Stimulated activated effector memory CD8-positive, alpha-beta T cell treated with anti-CD3 and anti-CD28 coated beads, Interleukin-12 subunit alpha, Interleukin-12 subunit beta, amount 100 ng/mL, for 72 hours (primary cell): ENCODE measurements around the gene MYL7.

ENCODE experiments used
- ATAC-seq: fragments of 150-1000 bp; cut with Tn5 transposase; 2 replicates; pipeline ENCODE4 v1.10.0; 2021
- DNase-seq, 2 donors: peaks; one replicate each; pipeline ENCODE4 v3.0.0; 2021 to 2022; ENCODE audit warnings: low spot score in 2 of 2
- H3K27ac Mint-ChIP-seq: one replicate; pipeline ENCODE4 v1.8.0; 2022; ENCODE audit warnings: mild to moderate bottlenecking, mixed read lengths
- H3K36me3 Mint-ChIP-seq: one replicate; pipeline ENCODE4 v1.8.0; 2022; ENCODE audit warnings: mild to moderate bottlenecking, mixed read lengths
- H3K4me1 Mint-ChIP-seq: one replicate; pipeline ENCODE4 v1.8.0; 2022; ENCODE audit warnings: mixed read lengths
- H3K4me3 Mint-ChIP-seq: one replicate; pipeline ENCODE4 v1.8.0; 2022; ENCODE audit warnings: mild to moderate bottlenecking, mixed read lengths
- H3K9me3 Mint-ChIP-seq: one replicate; pipeline ENCODE4 v1.8.0; 2022; ENCODE audit warnings: mixed read lengths

Gene MYL7

DNA sequence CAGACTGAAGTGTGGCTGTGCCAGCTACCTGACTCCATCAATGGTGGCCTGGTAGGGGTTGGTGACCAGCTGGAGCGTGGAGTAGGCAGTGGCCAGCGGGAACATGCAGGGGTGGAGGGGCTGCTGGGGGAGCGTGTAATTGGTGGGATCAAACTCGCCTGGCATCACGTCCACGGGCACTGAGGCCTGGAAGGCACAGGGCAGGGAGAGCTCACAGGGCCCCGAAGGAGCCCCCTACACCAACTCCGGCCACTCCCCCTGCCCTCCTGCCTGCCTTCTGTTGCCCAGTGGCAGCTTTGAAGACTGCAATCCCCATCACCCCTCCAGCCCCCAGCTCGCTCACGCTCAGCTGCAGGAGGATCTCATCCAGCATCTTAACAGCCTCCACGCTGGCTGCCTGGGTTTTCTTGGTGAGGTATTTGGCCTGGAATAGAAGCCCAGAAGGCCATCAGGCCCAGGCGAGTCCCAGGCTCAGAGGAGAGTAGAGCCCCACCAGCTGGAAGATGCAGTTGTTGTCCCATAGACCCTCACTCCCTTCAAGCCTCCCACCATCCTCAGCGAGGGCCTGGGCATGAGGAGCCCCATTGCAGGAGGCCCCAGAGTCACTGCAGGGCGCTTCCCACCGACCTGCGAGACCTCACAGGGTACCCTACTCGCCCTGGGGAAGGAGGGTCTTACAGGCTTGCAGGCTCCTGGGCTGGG is 24.9 kb downstream of the MYL7 start:
- H3K4me1 Mint-ChIP-seq: peaks cover 16% of the 10 kb centered on the region
- H3K36me3 Mint-ChIP-seq: peaks cover 42% of the 10 kb centered on the region

GRCh38 chr7:44114586-44115310 is 26.4 kb downstream of the MYL7 start:
- Mint-ChIP-seq H3K4me1 (peaks cover 3% of the 10 kb centered on the region), H3K4me3 (no peak overlapping the region), H3K9me3 (no peaks in the 10 kb centered on the region), H3K36me3 (peaks cover 27% of the 10 kb centered on the region), H3K27ac (no peak overlapping the region)
- ATAC-seq (no peak), DNase-seq (no peak)

More for the DNA sequence above, 24.9 kb downstream of the MYL7 start:
- no peak for DNase-seq
- H3K9me3 Mint-ChIP-seq: no peaks in the 10 kb centered on the region
- H3K27ac Mint-ChIP-seq: no peak overlapping the region
- no peak for ATAC-seq
- H3K4me3 Mint-ChIP-seq: no peak overlapping the region

DNA sequence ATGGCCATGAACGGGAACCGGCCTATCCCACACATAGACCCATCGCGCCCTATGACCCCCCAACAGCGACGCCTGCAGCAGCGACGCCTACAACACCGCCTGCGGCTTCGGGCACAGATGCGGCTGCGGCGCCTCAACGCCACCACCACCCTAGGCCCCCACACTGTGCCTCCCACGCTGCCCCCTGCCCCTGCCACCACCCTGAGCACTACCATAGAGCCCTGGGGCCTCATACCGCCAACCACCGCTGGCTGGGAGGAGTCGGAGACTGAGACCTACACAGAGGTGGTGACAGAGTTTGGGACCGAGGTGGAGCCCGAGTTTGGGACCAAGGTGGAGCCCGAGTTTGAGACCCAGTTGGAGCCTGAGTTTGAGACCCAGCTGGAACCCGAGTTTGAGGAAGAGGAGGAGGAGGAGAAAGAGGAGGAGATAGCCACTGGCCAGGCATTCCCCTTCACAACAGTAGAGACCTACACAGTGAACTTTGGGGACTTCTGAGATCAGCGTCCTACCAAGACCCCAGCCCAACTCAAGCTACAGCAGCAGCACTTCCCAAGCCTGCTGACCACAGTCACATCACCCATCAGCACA is 27.3 kb downstream of the MYL7 start:
- peaks cover 18% of the 10 kb centered on the region for H3K36me3 Mint-ChIP-seq
- DNase-seq (no peak), ATAC-seq (no peak)
- no peak overlapping the region for H3K4me3 Mint-ChIP-seq
- H3K9me3 Mint-ChIP-seq: no peaks in the 10 kb centered on the region
- H3K27ac Mint-ChIP-seq: no peak overlapping the region
- H3K4me1 Mint-ChIP-seq: no peaks in the 10 kb centered on the region

- Mint-ChIP-seq H3K36me3 (peaks cover 16% of the 10 kb centered on the region), H3K4me3 (no peak overlapping the region), H3K27ac (no peak overlapping the region), H3K4me1 (no peaks in the 10 kb centered on the region), H3K9me3 (no peaks in the 10 kb centered on the region)
- ATAC-seq: no peak
- DNase-seq: no peak
Measured at GRCh38 chr7:44112997-44113763, 28.0 kb downstream of the MYL7 start.

DNA sequence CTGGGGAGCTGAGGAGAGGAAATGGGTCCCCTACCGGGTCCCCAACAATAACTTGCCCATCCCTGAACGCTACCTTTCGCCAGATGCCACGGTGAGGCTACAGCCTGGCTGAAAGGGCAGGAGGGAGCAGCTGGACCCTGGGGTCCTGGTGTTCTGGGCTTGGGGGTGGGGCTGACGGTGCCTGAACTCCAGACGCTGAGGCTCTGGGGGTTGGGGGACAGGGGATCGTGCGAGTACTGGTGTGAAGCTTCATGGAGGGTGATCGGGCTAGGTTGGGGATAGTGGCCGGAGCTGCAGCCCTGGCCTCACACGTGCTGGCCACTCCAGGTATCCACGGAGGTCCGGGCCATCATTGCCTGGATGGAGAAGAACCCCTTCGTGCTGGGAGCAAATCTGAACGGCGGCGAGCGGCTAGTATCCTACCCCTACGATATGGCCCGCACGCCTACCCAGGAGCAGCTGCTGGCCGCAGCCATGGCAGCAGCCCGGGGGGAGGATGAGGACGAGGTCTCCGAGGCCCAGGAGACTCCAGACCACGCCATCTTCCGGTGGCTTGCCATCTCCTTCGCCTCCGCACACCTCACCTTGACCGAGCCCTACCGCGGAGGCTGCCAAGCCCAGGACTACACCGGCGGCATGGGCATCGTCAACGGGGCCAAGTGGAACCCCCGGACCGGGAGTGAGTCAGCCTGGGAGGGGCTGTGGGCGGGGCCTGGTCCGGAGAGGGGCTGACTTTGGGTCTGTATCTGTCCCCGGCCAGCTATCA is 28.7 kb downstream of the MYL7 start:
- Mint-ChIP-seq H3K4me1 (no peaks in the 10 kb centered on the region), H3K36me3 (peaks cover 11% of the 10 kb centered on the region), H3K4me3 (no peak overlapping the region), H3K9me3 (no peaks in the 10 kb centered on the region), H3K27ac (no peak overlapping the region)
- DNase-seq: no peak
- no peak for ATAC-seq

GRCh38 chr7:44111761-44112160 is 29.4 kb downstream of the MYL7 start:
- ATAC-seq (no peak), DNase-seq (no peak)
- Mint-ChIP-seq H3K36me3 (peaks cover 7% of the 10 kb centered on the region), H3K27ac (no peak overlapping the region), H3K4me3 (no peak overlapping the region), H3K4me1 (no peaks in the 10 kb centered on the region), H3K9me3 (no peaks in the 10 kb centered on the region)

DNA sequence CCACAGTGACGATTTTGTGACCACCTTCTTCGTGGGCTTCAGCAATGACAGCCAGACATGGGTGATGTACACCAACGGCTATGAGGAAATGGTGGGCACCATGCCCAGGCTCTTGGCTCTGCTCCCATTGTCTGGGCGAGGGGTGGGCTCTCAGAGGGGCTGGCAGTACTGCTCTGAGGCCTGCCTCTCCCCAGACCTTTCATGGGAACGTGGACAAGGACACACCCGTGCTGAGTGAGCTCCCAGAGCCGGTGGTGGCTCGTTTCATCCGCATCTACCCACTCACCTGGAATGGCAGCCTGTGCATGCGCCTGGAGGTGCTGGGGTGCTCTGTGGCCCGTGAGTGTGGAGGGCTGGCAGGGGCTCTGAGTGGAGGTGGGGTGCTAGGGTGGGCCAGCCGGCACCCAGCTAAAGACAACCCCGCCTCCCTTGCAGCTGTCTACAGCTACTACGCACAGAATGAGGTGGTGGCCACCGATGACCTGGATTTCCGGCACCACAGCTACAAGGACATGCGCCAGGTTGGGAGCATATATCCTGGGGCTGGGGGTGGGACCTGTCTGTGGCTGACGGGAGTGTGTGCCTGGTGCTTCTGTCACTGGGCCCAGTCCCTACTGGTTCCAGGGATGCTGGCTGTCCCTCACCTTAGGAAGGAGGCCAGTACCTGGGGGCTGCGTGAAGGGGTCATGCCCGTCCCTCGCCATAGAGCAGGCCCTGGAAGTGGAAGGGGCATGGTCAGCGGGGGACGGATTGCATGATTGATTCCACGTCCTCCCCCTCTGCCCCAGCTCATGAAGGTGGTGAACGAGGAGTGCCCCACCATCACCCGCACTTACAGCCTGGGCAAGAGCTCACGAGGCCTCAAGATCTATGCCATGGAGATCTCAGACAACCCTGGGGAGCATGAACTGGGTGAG is 30.2 kb downstream of the MYL7 start:
- Mint-ChIP-seq H3K27ac (no peak overlapping the region), H3K4me3 (no peak overlapping the region), H3K9me3 (no peaks in the 10 kb centered on the region), H3K36me3 (peaks cover 7% of the 10 kb centered on the region), H3K4me1 (peaks cover 2% of the 10 kb centered on the region)
- DNase-seq (no peak), ATAC-seq (no peak)

DNA sequence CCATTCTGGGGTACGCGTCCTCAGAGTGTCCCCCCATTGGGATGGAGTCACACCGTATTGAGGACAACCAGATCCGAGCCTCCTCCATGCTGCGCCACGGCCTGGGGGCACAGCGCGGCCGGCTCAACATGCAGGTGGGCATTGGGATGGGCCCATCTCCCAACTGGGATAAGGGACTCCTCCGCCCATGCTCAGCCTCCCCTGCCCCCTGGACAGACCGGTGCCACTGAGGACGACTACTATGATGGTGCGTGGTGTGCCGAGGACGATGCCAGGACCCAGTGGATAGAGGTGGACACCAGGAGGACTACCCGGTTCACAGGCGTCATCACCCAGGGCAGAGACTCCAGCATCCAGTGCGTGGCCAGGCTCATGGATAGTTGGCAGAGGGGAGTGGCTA is 31.1 kb downstream of the MYL7 start:
- no peaks in the 10 kb centered on the region for H3K9me3 Mint-ChIP-seq
- no peak for ATAC-seq
- no peak overlapping the region for H3K27ac Mint-ChIP-seq
- DNase-seq: no peak
- peaks cover 12% of the 10 kb centered on the region for H3K4me1 Mint-ChIP-seq
- H3K36me3 Mint-ChIP-seq: peaks cover 7% of the 10 kb centered on the region
- no peak overlapping the region for H3K4me3 Mint-ChIP-seq

DNA sequence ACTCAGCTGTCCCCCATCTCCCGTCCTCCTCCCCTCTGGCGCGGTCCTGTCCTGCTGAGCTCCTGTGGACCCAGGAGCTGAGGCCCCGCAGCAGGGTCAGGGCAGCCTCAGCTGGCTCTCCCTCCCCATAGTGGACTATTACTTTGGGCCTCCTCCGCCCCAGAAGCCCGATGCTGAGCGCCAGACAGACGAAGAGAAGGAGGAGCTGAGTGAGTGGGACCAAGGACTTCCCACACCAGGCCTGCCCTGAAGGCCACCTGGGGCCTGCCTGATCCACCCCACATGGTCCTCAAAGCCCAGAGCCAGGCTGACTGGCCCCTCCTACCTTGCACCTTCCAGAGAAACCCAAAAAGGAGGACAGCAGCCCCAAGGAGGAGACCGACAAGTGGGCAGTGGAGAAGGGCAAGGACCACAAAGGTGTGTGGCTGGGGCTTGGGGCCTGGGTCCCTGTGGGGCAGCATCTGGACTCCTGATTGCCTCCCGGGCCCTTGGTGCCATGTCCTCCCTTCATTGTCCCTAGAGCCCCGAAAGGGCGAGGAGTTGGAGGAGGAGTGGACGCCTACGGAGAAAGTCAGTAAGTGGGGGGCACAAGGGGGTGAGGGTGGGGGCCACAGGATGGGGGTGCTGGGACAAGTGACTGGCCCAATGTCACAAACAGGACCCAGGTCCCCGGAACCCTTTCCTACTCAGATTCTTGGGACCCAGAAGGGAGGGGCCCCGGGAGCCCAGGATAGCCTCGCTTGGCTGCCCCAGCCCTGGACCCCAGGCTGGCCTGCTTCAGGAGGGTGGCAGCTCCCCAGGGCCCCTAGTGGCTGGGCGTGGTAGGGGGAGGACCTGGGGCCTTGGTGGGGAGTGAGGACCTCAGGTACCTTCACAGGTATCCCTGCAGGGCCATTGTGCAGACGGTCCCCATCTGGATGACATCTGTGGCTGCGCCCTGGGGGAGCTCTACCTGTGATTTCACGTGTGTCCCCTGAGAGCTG is 32.1 kb downstream of the MYL7 start:
- H3K4me3 Mint-ChIP-seq: no peak overlapping the region
- H3K4me1 Mint-ChIP-seq: peaks cover 12% of the 10 kb centered on the region
- H3K9me3 Mint-ChIP-seq: no peaks in the 10 kb centered on the region
- peaks cover 7% of the 10 kb centered on the region for H3K36me3 Mint-ChIP-seq
- no peak for ATAC-seq
- DNase-seq: no peak
- H3K27ac Mint-ChIP-seq: no peak overlapping the region

- Mint-ChIP-seq H3K4me3 (no peak overlapping the region), H3K9me3 (no peaks in the 10 kb centered on the region), H3K36me3 (peaks cover 7% of the 10 kb centered on the region), H3K4me1 (peaks cover 17% of the 10 kb centered on the region), H3K27ac (no peak overlapping the region)
- DNase-seq (no peak), ATAC-seq (no peak)
Measured at GRCh38 chr7:44107961-44108767, 33.0 kb downstream of the MYL7 start.

DNA sequence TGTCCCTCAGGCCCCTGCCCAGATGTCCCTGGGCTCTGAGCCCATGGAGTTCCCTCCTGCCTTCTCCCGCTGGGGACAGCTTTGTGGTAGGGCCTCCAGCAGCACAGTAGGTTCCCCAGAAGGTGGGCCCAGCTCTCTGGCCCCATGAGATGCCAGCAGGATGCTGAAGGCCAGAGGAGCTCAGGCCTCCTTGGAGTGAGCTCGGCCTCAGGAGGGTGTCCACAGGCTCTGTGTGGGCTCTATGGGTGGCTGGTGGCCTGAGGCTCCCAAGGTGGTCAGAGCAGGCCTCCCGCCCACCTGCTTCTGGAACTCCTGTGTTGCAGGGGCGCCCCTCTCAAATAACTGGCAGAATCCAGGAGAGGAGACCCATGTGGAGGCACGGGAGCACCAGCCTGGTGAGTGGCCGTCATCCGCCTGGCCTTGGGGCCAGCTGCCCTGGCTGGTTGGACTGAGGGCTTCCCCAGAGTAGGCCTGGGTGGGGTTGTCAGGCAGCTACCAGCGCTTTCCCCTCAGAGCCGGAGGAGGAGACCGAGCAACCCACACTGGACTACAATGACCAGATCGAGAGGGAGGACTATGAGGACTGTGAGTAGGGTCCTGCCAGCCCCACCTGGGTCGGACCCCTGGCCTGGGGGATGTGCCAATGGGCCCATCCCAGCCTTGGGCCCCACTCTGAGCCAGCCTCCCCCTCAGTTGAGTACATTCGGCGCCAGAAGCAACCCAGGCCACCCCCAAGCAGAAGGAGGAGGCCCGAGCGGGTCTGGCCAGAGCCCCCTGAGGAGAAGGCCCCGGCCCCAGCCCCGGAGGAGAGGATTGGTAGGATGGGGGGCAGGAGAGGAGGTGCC is 33.8 kb downstream of the MYL7 start:
- DNase-seq (no peak), ATAC-seq (no peak)
- Mint-ChIP-seq H3K27ac (no peak overlapping the region), H3K4me3 (no peak overlapping the region), H3K9me3 (no peaks in the 10 kb centered on the region), H3K36me3 (peaks cover 7% of the 10 kb centered on the region), H3K4me1 (peaks cover 20% of the 10 kb centered on the region)
